GM12801 (cell line): ENCODE data around the gene GTF2F1.

ENCODE experiments used
- CTCF ChIP-seq: IDR thresholded peaks from one replicate; pipeline ENCODE4 v1.5.1; 2011; ENCODE audit warnings: control low read depth; ENCODE audit not compliant: insufficient read length; ENCODE audit errors: extremely low read depth

The GTF2F1 gene

GRCh38 chr19:6362027-6362350, 31.0 kb downstream of the GTF2F1 start:
- TF ChIP-seq CTCF = no peak

- no peak for TF ChIP-seq CTCF
Observed at GRCh38 chr19:6359568-6360341, 33.2 kb downstream of the GTF2F1 start.

- no peak for TF ChIP-seq CTCF
Observed at GRCh38 chr19:6358003-6358402, 35.0 kb downstream of the GTF2F1 start.

- no peak for TF ChIP-seq CTCF
Observed at GRCh38 chr19:6357174-6357573, 35.8 kb downstream of the GTF2F1 start.

GRCh38 chr19:6354098-6354674, 38.8 kb downstream of the GTF2F1 start:
- no peak for TF ChIP-seq CTCF

- no peak for TF ChIP-seq CTCF
Observed at GRCh38 chr19:6352381-6353165, 40.4 kb downstream of the GTF2F1 start.

- TF ChIP-seq CTCF = no peak
Observed at GRCh38 chr19:6350688-6351087, 42.3 kb downstream of the GTF2F1 start.
